Neural cell (in vitro differentiated cells): ENCODE measurements around the gene GMPR. TPM values are rescaled to one million over a fixed set of nuclear protein-coding genes. Genes with fewer than 3 reads are reported as not detected.

Experiments used
- H2AFZ ChIP-seq: fragments of 200-600, 300-800 bp; sonication (generic), shearing (Covaris generic); 2 replicates; pipeline ENCODE4 v1.6.0; 2014; ENCODE audit warnings: low read depth, mild to moderate bottlenecking, antibody characterized with exemption, low read length, moderate library complexity
- H3F3A ChIP-seq: fragments of 200-600 bp; shearing (Covaris generic); 2 replicates; pipeline ENCODE4 v1.6.1; 2016; ENCODE audit warnings: mild to moderate bottlenecking, moderate library complexity, mixed read lengths, antibody characterized with exemption, low read length; ENCODE audit not compliant: insufficient read depth, poor library complexity, severe bottlenecking
- H3K27ac ChIP-seq: fragments of 200-600, 300-800 bp; sonication (generic), shearing (Covaris generic); 2 replicates; pipeline ENCODE4 v1.5.1; 2014; ENCODE audit warnings: mild to moderate bottlenecking, low read length, moderate library complexity
- H3K27me3 ChIP-seq: fragments of 300-800, 200-600 bp; sonication (generic), shearing (Covaris generic); 2 replicates; pipeline ENCODE4 v1.6.0; 2014; ENCODE audit warnings: mild to moderate bottlenecking, low read depth, low read length, moderate library complexity; ENCODE audit not compliant: insufficient read depth
- H3K36me3 ChIP-seq: fragments of 300-800, 200-600 bp; sonication (generic), shearing (Covaris generic); 2 replicates; pipeline ENCODE4 v1.5.1; 2014; ENCODE audit warnings: mild to moderate bottlenecking, antibody characterized with exemption, low read length, moderate library complexity; ENCODE audit not compliant: insufficient read depth
- H3K4me2 ChIP-seq: fragments of 300-800, 200-600 bp; sonication (generic), shearing (Covaris generic); 2 replicates; pipeline ENCODE4 v1.6.0; 2014; ENCODE audit warnings: mild to moderate bottlenecking, low read length
- H3K4me3 ChIP-seq: fragments of 300-800, 200-600 bp; sonication (generic), shearing (Covaris generic); 2 replicates; pipeline ENCODE4 v1.5.1; 2014; ENCODE audit warnings: mild to moderate bottlenecking, low read length, moderate library complexity
- H3K79me2 ChIP-seq: fragments of 200-600 bp; shearing (Covaris generic); replicated peaks from 2 replicates; pipeline ENCODE4 v1.6.0; 2014; ENCODE audit warnings: mild to moderate bottlenecking, low read length, moderate library complexity; ENCODE audit not compliant: insufficient read depth
- H3K9ac ChIP-seq: fragments of 300-800, 200-600 bp; sonication (generic), shearing (Covaris generic); 2 replicates; pipeline ENCODE4 v1.6.1; 2016; ENCODE audit warnings: mild to moderate bottlenecking, low read length, mixed read lengths
- H3K9me2 ChIP-seq: fragments of 200-600 bp; shearing (Covaris generic); 2 replicates; pipeline ENCODE4 v1.6.1; 2016; ENCODE audit warnings: mild to moderate bottlenecking, low read length, mixed read lengths; ENCODE audit not compliant: insufficient read depth
- H3K9me3 ChIP-seq: fragments of 200-600, 300-800 bp; sonication (generic), shearing (Covaris generic); 2 replicates; pipeline ENCODE4 v1.6.1; 2016; ENCODE audit warnings: mild to moderate bottlenecking, mixed run types, low read length, moderate library complexity, mixed read lengths
- H4K20me1 ChIP-seq: fragments of 200-600 bp; shearing (Covaris generic); 2 replicates; pipeline ENCODE4 v1.6.1; 2016; ENCODE audit warnings: mild to moderate bottlenecking, mixed run types; ENCODE audit not compliant: insufficient read depth
- EP300 ChIP-seq: fragments of 450-650 bp; conservative IDR thresholded peaks from 2 replicates; pipeline ENCODE4 v1.6.1; 2014; ENCODE audit warnings: antibody characterized with exemption, mild to moderate bottlenecking, moderate library complexity; ENCODE audit not compliant: poor library complexity, severe bottlenecking
- EZH2 ChIP-seq: fragments of 200-600, 300-800 bp; shearing (Covaris generic), sonication (generic); IDR thresholded peaks from 2 replicates; pipeline ENCODE4 v1.6.1; 2014; ENCODE audit warnings: antibody characterized with exemption, low read length, borderline replicate concordance, mild to moderate bottlenecking; ENCODE audit not compliant: insufficient read depth, poor library complexity, severe bottlenecking
- MXI1 ChIP-seq: fragments of 450-650 bp; conservative IDR thresholded peaks from 2 replicates; pipeline ENCODE4 v1.6.1; 2014; ENCODE audit warnings: antibody characterized with exemption, mild to moderate bottlenecking; ENCODE audit not compliant: poor library complexity, severe bottlenecking
- POLR2AphosphoS5 ChIP-seq: IDR thresholded peaks from 2 replicates; pipeline ENCODE4 v1.6.1; 2012
- RAD21 ChIP-seq: fragments of 450-650 bp; conservative IDR thresholded peaks from 2 replicates; pipeline ENCODE4 v1.6.1; 2014; ENCODE audit warnings: antibody characterized with exemption, mild to moderate bottlenecking, moderate library complexity
- SMC3 ChIP-seq: fragments of 450-650 bp; conservative IDR thresholded peaks from 2 replicates; pipeline ENCODE4 v1.6.1; 2014; ENCODE audit warnings: antibody characterized with exemption, mild to moderate bottlenecking, moderate library complexity; ENCODE audit not compliant: poor library complexity
- TAF1 ChIP-seq: IDR thresholded peaks from 2 replicates; pipeline ENCODE4 v1.6.1; 2012; ENCODE audit warnings: low read depth
- polyA plus RNA-seq: library from polyadenylated mRNA; depleted of rRNA; stranded (reverse); fragments of >200 nt; gene quantifications from 2 replicates; pipeline ENCODE4 v1.2.3, GENCODE V29; 2014
- TF ChIP-seq, protein P1 (sequence below): fragments of 450-650 bp; IDR thresholded peaks from 2 replicates; pipeline ENCODE4 v1.5.1; 2014; ENCODE audit warnings: antibody characterized with exemption, mild to moderate bottlenecking, moderate library complexity; ENCODE audit not compliant: poor library complexity, severe bottlenecking
- TF ChIP-seq, protein P2 (sequence below): IDR thresholded peaks from 2 replicates; pipeline ENCODE4 v1.6.1; 2012; ENCODE audit warnings: borderline replicate concordance

GMPR gene
- polyA plus RNA-seq, 1 donor from 2014 or later, result not detected

DNA sequence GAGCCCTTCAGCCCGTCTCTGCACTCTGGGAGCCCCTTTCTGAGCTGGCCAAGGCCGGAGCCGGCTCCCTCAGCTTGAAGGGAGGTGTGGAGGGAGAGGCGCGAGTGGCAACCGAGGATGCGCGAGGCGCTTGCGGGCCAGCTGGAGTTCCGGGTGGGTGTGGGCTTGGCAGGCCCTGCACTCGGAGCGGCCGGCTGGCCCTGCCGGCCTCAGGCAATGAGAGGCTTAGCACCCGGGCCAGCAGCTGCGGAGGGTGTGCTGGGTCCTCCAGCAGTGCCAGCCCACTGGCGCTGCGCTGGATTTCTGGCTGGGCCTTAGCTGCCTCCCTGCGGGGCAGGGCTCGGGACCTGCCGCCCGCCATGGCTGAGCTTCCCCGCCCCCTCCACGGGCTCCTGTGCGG, 49.8 kb downstream of the GMPR start:
- Histone ChIP-seq H3F3A (no peaks in the 10 kb centered on the region), H3K27me3 (no peaks in the 10 kb centered on the region), H3K9ac (no peak overlapping the region), H3K79me2 (no peaks in the 10 kb centered on the region), H3K27ac (no peak overlapping the region), H4K20me1 (no peaks in the 10 kb centered on the region), H3K36me3 (no peaks in the 10 kb centered on the region), H2AFZ (no peak overlapping the region), H3K4me2 (no peak overlapping the region), H3K9me2 (no peaks in the 10 kb centered on the region), H3K4me3 (no peak overlapping the region), H3K9me3 (no peaks in the 10 kb centered on the region)
- TF ChIP-seq MXI1 (no peak), EP300 (no peak), POLR2AphosphoS5 (no peak), TAF1 (no peak), EZH2 (no peak), RAD21 (no peak), SMC3 (no peak)
- TF ChIP-seq, protein P1, sequence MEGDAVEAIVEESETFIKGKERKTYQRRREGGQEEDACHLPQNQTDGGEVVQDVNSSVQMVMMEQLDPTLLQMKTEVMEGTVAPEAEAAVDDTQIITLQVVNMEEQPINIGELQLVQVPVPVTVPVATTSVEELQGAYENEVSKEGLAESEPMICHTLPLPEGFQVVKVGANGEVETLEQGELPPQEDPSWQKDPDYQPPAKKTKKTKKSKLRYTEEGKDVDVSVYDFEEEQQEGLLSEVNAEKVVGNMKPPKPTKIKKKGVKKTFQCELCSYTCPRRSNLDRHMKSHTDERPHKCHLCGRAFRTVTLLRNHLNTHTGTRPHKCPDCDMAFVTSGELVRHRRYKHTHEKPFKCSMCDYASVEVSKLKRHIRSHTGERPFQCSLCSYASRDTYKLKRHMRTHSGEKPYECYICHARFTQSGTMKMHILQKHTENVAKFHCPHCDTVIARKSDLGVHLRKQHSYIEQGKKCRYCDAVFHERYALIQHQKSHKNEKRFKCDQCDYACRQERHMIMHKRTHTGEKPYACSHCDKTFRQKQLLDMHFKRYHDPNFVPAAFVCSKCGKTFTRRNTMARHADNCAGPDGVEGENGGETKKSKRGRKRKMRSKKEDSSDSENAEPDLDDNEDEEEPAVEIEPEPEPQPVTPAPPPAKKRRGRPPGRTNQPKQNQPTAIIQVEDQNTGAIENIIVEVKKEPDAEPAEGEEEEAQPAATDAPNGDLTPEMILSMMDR, result no peak
- TF ChIP-seq, protein P2, sequence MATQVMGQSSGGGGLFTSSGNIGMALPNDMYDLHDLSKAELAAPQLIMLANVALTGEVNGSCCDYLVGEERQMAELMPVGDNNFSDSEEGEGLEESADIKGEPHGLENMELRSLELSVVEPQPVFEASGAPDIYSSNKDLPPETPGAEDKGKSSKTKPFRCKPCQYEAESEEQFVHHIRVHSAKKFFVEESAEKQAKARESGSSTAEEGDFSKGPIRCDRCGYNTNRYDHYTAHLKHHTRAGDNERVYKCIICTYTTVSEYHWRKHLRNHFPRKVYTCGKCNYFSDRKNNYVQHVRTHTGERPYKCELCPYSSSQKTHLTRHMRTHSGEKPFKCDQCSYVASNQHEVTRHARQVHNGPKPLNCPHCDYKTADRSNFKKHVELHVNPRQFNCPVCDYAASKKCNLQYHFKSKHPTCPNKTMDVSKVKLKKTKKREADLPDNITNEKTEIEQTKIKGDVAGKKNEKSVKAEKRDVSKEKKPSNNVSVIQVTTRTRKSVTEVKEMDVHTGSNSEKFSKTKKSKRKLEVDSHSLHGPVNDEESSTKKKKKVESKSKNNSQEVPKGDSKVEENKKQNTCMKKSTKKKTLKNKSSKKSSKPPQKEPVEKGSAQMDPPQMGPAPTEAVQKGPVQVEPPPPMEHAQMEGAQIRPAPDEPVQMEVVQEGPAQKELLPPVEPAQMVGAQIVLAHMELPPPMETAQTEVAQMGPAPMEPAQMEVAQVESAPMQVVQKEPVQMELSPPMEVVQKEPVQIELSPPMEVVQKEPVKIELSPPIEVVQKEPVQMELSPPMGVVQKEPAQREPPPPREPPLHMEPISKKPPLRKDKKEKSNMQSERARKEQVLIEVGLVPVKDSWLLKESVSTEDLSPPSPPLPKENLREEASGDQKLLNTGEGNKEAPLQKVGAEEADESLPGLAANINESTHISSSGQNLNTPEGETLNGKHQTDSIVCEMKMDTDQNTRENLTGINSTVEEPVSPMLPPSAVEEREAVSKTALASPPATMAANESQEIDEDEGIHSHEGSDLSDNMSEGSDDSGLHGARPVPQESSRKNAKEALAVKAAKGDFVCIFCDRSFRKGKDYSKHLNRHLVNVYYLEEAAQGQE, result no peak

DNA sequence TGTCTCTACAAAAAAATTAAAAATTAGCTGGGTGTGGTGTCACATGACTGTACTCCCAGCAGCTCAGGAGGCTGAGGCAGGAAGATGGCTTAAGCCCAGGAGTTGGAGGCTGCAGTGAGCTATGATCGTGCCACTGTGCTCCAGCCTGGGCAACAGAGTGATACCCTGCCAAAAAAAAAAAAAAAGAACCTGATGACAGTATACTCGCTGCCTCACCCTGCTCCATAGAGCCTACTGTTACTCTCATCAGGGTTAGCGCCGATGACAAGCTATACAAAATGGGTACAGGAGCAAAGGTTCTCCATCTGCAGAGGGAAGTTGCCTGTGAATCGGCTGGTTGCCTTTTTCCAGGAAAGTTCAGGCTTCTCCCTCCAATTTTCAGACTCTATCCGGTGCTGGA, 53.4 kb downstream of the GMPR start:
- Histone ChIP-seq H3K9me3 (no peaks in the 10 kb centered on the region), H3K79me2 (no peaks in the 10 kb centered on the region), H3K4me3 (no peak overlapping the region), H3K27me3 (no peaks in the 10 kb centered on the region), H3K27ac (no peak overlapping the region), H3F3A (no peaks in the 10 kb centered on the region), H3K4me2 (no peak overlapping the region), H2AFZ (no peak overlapping the region), H4K20me1 (no peaks in the 10 kb centered on the region), H3K9me2 (no peaks in the 10 kb centered on the region), H3K9ac (no peak overlapping the region), H3K36me3 (no peaks in the 10 kb centered on the region)
- TF ChIP-seq POLR2AphosphoS5 (no peak), TAF1 (no peak), SMC3 (no peak), EZH2 (no peak), RAD21 (no peak)
- TF ChIP-seq, protein P2, result no peak
